GM19239 (cell line): ENCODE measurements around the gene PPM1H.
"Not testable (repeated sequence)": the region's sequence is repeated elsewhere in the genome, so short reads cannot be mapped to it uniquely, and the experiment has no call there.

Experiments
- DNase-seq: peaks from one replicate; pipeline ENCODE4 v3.0.0; 2011; ENCODE audit warnings: low spot score; ENCODE audit not compliant: insufficient read length
- FAIRE-seq: peaks from 2 replicates; lab custom pipeline; 2011; peaks lifted over from hg19 to GRCh38; lab: Jason Lieb, UNC

PPM1H gene

DNA sequence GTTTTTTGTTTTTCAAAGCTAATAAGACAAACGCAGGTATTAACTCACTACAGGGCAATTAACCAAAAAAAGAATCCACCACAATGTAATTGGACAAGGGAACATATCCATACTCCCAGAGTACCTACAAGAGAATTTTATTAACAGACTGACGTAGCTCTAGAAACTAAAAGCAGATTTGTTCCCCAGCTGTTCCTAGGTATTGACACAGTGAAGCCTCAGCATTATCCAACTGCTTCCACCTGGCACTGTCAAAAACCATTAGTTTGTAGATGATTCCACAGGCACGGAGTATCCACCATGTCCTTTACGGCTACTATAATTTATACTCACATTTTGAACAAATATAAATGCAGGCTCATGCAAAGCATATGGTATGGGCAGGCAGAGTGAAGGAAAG lies 22.3 kb downstream of the PPM1H start:
- FAIRE-seq, result no peak
- no peak for DNase-seq

DNA sequence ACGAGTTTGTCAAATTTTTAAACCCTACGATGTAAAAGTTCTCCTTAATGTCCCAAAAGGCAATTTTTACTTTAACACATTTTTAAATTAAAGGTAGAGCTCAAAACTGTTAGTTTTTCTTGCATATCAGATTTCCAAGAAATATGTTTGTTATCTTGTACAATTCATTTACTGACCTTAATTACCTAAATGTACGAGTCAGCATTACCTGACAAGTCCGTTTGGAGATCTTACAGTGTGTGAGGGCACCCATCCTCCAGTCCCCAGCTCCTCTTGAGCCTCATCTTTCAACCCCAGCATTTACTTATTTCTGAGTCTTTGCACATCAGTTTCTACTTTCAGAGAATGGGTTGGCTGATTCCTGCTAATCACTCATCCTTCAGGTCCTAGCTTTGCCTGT lies 23.7 kb downstream of the PPM1H start:
- FAIRE-seq (no peak), DNase-seq (no peak)

DNA sequence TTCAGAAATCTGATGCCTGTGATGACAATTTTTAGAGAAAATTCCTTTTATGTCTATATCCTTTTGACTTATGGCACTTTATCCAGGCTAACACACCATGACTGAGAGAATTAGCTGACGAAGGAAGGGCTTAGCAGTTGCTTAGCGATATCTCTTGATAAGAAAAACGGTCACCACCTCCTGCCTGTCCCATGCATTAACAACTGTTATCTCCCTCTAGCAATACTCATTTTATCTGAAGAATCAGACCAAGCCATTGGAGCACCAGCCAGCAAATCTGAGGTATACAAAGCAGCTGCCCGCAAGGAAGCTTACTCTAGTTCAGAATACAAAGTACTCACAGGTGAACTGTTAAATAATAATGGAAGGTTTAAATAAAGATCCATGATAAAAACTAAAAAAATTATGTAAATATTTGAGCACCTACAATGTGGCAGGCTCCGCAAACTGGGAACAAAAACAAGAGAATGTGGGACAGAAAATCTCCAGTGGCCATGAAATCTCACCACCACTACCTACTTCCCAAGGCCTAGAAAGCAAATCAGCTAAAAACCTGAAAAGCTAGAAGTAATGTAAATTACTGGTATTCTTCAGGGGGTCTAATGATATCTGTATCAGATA lies 24.3 kb downstream of the PPM1H start:
- DNase-seq (no peak), FAIRE-seq (no peak)

DNA sequence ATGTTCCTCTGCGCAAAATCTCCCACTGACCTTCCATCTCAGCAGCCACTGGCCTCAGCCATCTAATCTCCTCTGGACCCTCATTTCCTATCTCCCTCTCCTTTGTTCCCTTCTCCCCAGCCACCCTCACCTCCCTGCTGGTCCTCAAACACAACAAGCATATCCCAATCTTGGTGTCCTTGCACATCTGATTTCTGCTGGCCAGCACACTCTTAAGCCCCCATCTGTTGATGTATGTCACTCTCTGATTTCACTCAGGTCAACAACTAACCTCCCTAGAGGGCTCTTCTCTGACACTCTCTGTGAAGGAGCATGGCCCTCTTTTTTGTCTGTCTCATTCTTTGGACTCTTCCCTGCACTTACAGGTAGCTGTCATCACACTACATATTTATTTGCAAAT lies 25.6 kb downstream of the PPM1H start:
- FAIRE-seq, result no peak
- no peak for DNase-seq

DNA sequence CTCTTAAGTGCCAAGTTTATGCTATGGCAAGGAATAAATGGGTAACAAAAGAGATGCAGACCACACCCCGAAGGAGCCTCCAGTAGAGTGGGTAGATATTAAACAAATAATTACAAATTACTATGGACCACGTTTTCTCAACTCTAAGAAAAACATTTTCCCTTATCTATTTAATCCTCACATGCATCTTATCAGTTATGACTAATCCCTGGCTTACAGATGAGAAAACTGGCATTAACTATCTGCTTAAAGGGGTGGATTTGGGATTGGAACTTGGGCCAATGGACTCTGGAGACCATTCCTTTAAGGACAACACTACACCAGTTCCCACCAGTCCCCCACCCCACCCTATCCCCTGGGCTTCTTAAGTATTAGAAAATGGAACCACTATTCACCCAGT lies 26.3 kb downstream of the PPM1H start:
- no peak for FAIRE-seq

DNA sequence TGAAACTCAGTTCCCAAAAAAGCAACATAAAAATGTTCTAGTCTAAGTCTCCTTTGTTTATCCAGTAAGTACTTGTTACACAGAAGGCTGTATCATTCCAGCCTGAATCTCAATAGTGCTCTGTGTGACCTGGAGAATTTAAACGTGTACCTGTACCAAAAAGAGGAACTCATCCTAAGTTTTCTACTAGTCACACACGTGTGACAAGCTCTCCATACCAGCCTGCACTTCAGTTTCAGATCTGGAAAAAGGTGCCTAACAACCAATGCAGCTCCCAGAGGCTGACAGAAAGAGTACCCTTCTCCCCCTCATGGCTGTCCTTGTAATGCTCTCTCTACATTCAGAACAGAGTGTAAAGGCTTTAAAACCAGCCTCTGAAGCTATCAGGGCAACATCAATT lies 27.4 kb downstream of the PPM1H start:
- no peak for FAIRE-seq
- no peak for DNase-seq

More for the DNA sequence above, 26.3 kb downstream of the PPM1H start:
- no peak for DNase-seq

DNA sequence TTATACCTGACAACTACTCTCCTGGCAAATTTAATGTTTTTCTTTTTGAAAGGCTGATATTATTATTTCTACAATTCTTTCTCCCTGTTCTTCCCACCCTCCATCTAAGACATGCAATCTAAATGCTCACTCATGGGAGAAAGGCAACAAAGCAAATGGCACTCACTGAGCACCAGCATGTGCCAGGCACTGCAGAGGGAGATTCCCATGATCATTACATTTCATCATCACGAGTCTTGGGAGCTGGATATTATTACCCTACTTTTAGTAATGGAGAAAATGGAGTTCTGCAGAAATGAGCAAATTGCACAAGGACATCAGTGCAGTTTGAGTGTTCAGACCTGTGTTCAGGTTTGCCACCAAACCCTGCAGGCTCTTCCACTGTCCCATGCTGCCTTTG lies 27.9 kb downstream of the PPM1H start:
- DNase-seq (no peak), FAIRE-seq (no peak)

DNA sequence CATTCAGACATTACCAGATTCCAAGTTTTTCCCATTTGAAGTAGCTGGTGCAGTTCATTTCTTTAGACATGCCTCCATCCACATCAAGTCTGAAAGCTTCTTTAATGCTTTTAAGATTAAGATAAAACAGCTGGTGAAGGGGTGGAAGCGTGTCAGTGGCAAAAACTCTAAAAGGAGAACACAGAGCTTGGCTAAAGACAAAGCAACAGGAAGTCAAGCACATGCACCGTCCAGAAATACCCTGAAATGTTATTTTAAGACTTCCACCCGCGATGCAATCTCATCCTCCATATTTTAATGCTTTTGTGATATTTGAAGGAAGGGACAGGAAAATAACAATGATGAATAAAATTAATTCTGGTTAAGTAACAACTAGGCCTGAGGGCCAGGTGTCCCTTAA lies 31.8 kb downstream of the PPM1H start:
- DNase-seq, result no peak
- no peak for FAIRE-seq

DNA sequence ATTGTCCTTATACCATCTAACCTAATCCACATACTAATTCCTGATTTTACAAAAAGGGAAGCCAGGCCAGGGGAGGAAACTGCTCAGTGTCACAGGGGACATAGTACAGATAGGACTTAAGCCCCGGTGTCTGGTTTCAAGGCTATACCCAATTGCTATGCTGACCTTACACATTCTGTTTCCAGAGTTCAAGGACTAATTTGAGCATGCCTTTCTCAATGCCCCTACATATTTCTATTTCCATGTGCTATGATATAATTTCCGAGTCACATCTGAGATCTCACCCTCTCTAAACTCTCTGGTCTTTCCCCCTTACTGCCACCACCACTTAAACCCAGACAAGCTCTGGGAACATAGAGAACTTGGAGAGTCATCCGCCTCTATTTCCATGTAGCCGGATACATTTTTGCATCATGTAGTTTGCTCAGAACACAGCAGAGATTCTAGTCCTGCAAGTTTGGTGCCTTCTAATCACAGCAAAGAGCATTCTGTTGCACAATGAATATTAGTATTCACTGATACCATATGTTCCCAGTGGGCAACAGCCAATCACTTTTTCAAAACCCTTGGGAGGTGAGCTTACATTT lies 34.2 kb downstream of the PPM1H start:
- no peak for FAIRE-seq
- DNase-seq, result no peak

DNA sequence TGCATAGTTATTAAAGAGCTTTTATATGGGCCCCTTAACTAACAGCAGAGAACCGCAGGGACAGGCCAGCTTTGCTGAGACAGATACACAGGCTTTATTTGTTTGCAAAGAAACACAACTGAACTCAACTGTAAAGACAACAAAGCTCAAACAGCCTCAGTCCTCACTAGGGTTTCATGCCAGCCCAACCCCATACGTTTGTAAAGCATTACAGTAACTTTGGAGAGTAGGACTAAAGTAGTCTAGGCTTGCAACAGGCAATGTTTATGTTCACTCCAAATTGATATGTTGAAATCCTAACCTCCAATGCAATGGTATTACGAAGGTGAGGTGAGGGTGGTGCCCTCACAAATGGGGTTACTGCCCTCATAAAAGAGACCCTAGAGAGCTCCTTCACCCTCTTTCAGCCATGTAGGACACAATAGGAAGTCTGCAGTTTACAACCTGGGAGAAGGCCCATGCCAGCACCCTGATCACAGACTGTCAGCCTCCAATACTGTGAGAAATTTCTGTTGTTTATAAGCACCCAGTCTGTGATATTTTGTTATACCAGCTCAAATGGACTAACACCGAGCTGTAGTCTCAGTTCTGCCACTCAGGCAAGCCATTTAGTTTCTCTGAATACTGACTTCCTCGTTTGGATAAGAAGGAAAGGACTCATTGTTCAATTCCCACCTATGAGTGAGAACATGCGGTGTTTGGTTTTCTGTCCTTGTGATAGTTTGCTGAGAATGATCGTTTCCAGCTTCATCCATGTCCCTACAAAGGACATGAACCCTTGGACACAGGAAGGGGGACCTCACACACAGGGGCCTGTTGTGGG lies 35.2 kb downstream of the PPM1H start:
- FAIRE-seq (no peak), DNase-seq (no peak)

DNA sequence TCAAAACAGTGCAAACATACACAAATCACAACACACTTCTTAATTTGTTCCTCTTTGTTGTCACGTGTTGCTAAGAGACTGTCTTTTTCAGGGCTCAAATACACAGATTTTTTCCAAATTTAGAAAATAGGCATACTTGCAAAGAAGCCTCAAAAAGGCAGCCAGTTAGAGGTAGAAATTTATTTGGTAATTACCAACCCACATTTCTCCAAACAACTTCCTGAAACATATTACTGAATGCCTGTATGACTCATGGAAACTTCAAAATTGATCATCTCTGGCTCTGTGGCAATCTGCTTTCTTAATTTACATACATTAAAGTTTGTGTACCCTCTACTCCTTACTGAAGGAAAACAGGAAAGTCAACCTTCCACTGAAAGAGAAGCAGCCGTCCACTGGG lies 36.4 kb downstream of the PPM1H start:
- DNase-seq (no peak), FAIRE-seq (no peak)

DNA sequence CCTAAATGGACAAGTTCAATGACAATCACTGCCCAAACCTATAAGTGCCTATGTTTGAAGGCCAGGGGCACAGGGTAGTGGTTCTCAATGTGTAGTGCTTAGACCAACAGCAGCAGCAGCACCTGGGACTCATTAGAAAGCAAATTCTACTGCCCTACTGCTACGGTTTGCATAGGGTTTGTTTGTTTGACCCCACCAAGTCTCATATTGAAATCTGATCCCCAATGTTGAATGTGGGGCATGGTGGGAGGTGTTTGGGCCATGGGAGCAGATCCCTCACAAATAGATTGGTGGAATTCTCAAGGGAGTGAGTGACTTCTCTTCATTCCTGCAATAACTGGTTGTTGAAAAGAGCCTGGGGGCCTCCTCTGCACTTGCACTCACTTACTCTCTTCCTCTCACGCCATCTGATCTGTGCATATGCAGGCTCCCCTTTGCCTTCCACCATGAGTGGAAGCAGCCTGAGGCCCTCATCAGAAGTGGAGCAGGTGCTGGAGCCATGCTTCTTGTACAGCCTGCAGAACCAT lies 39.5 kb downstream of the PPM1H start:
- FAIRE-seq, result no peak
- DNase-seq, result no peak

DNA sequence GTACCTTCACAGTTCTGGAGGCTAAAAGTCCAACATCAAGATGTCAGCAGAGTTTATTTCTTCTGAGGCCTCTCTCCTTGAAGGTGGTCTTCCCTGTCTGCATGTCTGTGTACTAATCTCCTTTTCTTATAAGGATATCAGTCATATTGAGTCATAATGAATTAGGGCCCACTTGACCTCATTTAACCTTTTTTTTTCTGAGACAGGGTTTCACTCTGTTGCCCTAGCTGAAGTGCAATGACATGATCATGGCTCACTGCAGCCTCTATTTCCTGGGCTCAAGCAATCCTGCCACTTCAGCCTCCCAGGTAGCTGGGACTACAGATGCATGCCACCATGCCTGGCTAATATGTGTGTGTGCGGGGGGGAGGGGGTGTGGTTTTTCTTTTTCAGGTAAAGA lies 41.7 kb downstream of the PPM1H start:
- no peak for DNase-seq
- FAIRE-seq, result no peak

DNA sequence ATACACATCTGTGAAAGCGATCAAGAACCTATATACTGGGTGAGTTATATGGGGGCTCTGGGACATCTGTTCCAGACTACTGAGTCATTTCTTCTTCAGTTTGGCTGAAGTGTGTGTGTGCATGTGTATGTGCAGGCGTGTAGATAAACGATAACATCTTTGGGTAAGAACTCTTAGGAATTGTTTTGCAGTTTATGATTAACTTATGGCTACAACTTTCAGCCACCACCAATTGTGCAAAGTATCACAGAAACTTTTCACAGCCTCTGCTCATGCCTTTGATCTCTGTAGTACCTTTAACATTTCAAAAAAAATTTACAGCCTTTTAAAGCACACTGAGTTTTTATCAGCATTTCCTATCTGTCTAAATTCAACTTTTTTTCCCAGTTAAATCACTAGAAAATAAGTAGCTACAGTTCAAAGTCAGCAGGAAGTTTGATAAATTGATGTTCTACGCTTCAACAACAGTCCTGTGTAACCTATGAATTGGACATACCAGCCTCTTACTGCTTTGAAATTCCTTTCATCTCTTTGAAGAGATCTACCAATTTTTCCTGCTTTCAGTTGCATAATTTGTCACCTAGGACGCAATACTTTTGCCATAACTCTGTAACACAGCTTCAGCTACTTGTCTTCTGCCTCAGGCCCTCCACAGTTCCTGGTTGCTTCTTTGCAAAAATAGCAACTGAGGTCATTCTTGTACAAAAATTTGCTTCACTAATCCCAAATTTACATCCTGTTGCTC lies 43.0 kb downstream of the PPM1H start:
- FAIRE-seq (no peak), DNase-seq (no peak)

DNA sequence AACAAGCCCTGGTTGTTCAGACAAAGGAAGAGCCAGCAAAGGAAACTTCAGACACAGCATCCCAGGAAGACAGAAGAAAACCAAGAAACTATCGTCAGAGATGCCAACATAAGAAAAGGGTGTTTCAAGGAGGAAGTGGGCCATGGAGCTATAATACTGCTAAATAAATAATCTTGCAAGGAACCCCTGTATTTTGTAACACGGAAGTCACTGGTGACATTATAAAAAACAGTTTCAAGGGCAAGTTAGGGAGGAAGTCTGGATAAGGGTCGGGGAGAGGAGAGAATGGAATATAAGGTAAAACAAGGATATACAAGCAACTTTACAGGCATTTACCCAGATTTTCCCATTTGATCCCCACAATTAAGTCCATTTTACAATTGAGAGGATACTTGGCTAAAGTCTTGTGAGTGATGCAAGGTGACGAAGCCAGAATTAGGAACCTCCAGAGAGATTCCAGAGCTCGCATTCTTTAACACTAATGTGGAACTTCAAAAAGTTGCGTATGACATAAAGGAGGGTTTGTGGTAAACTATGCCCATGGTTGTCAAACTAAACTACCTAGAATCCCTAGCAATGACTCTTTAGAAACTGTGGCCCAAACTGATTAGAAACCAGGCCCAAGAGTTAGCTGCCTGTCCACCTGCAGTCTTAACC lies 46.4 kb downstream of the PPM1H start:
- FAIRE-seq (no peak), DNase-seq (no peak)

DNA sequence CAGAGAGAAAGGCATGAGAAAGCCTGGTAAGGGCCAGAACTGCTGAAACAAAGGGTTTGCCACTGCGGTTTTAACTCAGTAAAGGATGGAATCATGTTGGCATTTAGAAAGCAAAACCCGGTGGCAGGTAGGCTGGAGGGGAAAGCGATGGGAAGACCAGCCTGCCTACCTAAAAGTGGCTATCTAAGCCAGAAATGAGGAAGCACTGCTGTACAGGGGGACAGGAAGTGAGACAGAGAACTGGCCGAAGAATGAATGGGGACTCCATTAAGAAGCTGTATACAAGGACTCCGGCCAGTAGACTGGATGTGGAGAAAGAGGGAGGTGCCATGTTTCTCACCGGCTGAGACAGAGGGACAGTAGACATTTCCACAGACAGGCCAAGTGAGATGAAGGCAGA lies 48.2 kb downstream of the PPM1H start:
- DNase-seq (no peak), FAIRE-seq (no peak)

DNA sequence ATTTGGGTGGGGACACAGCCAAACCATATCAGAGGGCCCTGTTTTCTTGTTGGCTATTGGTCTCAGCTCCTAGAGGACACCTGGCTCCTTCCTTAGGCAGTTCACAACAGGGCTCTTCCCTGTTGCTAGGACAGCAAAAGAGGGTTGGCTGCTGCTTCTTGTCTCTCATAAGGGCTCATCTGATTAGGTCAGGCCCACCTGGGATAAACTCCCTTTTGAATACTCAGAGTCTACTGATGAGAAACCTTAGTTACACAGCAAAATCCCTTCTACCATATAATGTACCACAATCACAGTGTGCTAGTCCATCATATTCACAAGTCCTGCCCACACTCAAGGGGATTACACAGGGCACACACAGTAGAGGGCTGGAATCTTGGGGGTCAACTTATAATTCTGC lies 49.7 kb downstream of the PPM1H start:
- DNase-seq (no peak), FAIRE-seq (no peak)

DNA sequence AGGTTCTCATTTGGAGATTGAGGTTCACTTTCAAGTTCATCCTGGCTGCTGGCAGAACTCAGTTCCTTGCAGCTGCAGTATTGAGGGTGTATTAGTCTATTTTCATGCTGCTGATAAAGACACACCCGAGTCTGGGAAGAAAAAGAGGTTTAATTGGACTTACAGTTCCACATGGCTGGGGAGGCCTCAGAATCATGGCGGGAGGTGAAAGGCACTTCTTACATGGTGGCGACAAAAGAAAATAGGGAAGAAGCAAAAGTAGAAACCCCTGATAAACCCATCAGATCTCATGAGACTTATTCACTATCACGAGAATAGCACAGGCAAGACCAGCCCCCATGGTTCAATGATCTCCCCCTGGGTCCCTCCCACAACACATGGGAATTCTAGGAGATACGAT lies 50.1 kb downstream of the PPM1H start:
- not testable (repeated sequence) for FAIRE-seq, DNase-seq

DNA sequence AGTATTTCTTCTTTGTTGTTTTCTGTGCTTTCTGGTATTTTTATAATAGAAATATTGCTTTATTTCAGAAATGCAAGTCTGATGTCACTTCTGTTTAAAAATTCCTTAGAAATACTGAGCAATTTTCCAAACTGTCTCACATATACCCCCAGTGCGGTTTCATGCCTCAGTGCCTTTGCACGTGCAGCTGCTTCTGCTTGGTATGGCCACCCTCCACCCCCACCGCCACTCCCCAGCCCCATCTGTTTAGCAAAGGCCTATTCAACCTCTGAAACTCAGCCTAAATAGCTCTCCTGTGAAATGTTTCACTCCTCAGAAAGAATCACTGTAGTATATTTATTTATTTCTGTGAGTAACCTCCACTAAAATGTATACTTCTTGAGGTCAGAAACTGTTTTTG lies 52.3 kb downstream of the PPM1H start:
- FAIRE-seq (no peak), DNase-seq (no peak)

DNA sequence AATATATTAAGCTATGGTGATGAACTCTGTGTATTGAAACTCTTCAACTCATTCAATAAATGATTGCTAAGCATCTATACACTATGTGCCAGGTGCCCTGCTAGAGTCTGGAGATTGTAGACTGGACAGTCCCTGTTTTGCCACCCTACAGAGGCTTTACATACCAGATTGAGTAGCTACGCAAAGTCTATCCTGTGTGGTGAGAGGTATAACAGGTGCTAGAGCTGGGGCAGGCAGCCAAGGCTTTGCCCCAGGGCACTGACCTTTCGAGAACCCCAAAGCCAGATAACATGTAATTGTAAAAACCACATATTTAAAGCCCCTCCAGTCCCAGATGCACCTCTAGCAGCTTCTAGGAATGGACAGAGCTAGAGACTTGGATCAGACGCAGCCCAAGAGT lies 52.8 kb downstream of the PPM1H start:
- DNase-seq, result no peak
- no peak for FAIRE-seq
